Ureter (tissue), 1 donor: ENCODE data around the gene SERPINA9. TPM values are rescaled to one million over a fixed set of nuclear protein-coding genes. Genes with fewer than 3 reads are reported as not detected.
A peak's percentile ranks its signal among the peaks of the same experiment; 100 is the strongest.

Source experiments
- DNase-seq: peaks from one replicate; pipeline ENCODE4 v3.0.0-alpha.2; 2020; ENCODE audit warnings: low spot score
- total RNA-seq: library from RNA; stranded (reverse); gene quantifications from one replicate; pipeline ENCODE4 v1.2.4, GENCODE V29; 2023
- donor health status: DM: yes; HTN: yes; CAD: no.

SERPINA9 gene
- total RNA-seq, 1 donor from 2014 or later = not detected

GRCh38 chr14:94462763-94463572 lies 13.0 kb downstream of the SERPINA9 start:
- DNase-seq = no peak

- DNase-seq = no peak
Observed at GRCh38 chr14:94462219-94462551, 13.8 kb downstream of the SERPINA9 start.

- DNase-seq = no peak
Observed at GRCh38 chr14:94461526-94462218, 14.3 kb downstream of the SERPINA9 start.

- no peak for DNase-seq
Observed at GRCh38 chr14:94460631-94461416, 15.2 kb downstream of the SERPINA9 start.

- no peak for DNase-seq
Observed at GRCh38 chr14:94458558-94459205, 17.3 kb downstream of the SERPINA9 start.

- DNase-seq = no peak
Observed at GRCh38 chr14:94458096-94458495, 17.9 kb downstream of the SERPINA9 start.

GRCh38 chr14:94455928-94456327 lies 20.1 kb downstream of the SERPINA9 start:
- no peak for DNase-seq

- DNase-seq = no peak
Observed at GRCh38 chr14:94451826-94452225, 24.2 kb downstream of the SERPINA9 start.

- DNase-seq = no peak
Observed at GRCh38 chr14:94451091-94451771, 24.8 kb downstream of the SERPINA9 start.

GRCh38 chr14:94450722-94451090 lies 25.3 kb downstream of the SERPINA9 start:
- no peak for DNase-seq

GRCh38 chr14:94449930-94450329 lies 26.1 kb downstream of the SERPINA9 start:
- DNase-seq = peak; percentile 4

GRCh38 chr14:94448071-94448808 lies 27.8 kb downstream of the SERPINA9 start:
- DNase-seq = peak; percentile 40

- DNase-seq = no peak
Observed at GRCh38 chr14:94447206-94447605, 28.8 kb downstream of the SERPINA9 start.

- DNase-seq = peak; percentile 9
Observed at GRCh38 chr14:94446126-94446525, 29.9 kb downstream of the SERPINA9 start.

GRCh38 chr14:94445003-94445402 lies 31.0 kb downstream of the SERPINA9 start:
- DNase-seq = peak; percentile 12

GRCh38 chr14:94441531-94442205 lies 34.3 kb downstream of the SERPINA9 start:
- DNase-seq = no peak

- DNase-seq = no peak
Observed at GRCh38 chr14:94441130-94441529, 34.9 kb downstream of the SERPINA9 start.

- no peak for DNase-seq
Observed at GRCh38 chr14:94439453-94440057, 36.4 kb downstream of the SERPINA9 start.

GRCh38 chr14:94428610-94429009 lies 47.4 kb downstream of the SERPINA9 start:
- no peak for DNase-seq
